Sigmoid colon (tissue), 7 donors: Measurements from ENCODE around the gene DARS1. TPM values are rescaled to one million over a fixed set of nuclear protein-coding genes. Genes with fewer than 3 reads are reported as not detected.
A peak's percentile ranks its signal among the peaks of the same experiment; 100 is the strongest.

Experiments used
- DNase-seq: peaks from one replicate; pipeline ENCODE4 v3.0.0-alpha.2; 2019
- H3K27ac ChIP-seq, 4 donors: fragments of 200-600 bp; sonication (generic); one replicate each; pipeline ENCODE4 v1.5.1; 2016 to 2019; ENCODE audit warnings: mild to moderate bottlenecking in 1 of 4
- H3K27me3 ChIP-seq, 3 donors: fragments of 200-600 bp; sonication (generic); one replicate each; pipeline ENCODE4 v1.5.1; 2019; ENCODE audit warnings: mild to moderate bottlenecking in 1 of 3
- H3K36me3 ChIP-seq, 4 donors: fragments of 200-600 bp; sonication (generic); one replicate each; pipeline ENCODE4 v1.5.1; 2016 to 2019
- H3K4me1 ChIP-seq, 4 donors: fragments of 200-600 bp; sonication (generic); one replicate each; pipeline ENCODE4 v1.5.1; 2017 to 2019
- H3K4me3 ChIP-seq, 4 donors: fragments of 200-600 bp; sonication (generic); one replicate each; pipeline ENCODE4 v1.5.1; 2017 to 2019; ENCODE audit warnings: mild to moderate bottlenecking in 2 of 4, moderate library complexity in 1 of 4
- H3K9me3 ChIP-seq, 4 donors: fragments of 200-600 bp in 3 of 4; sonication (generic) in 3 of 4; one replicate each; pipeline versions ENCODE4 v1.5.1 to v1.6.1; 2013 to 2019
- CTCF ChIP-seq, 4 experiments: fragments of 450-650 bp in 3 of 4; fragments of 200-600 bp in 1 of 4; IDR thresholded peaks; one replicate each; pipeline ENCODE4 v1.5.1; 2016 to 2019; ENCODE audit warnings: antibody characterized with exemption in 4 of 4, mild to moderate bottlenecking in 3 of 4, moderate library complexity in 2 of 4
- EP300 ChIP-seq, 4 donors: sonication (generic); formaldehyde crosslinking; IDR thresholded peaks; one replicate each; pipeline ENCODE4 v1.6.1; 2017; ENCODE audit warnings: antibody characterized with exemption in 4 of 4
- POLR2A ChIP-seq, 2 donors: fragments of 450-650 bp; IDR thresholded peaks; one replicate each; pipeline ENCODE4 v1.6.1; 2016; ENCODE audit warnings: antibody characterized with exemption in 2 of 2, mild to moderate bottlenecking in 2 of 2, moderate library complexity in 2 of 2
- POLR2AphosphoS5 ChIP-seq, 4 donors: sonication (generic); formaldehyde crosslinking; IDR thresholded peaks; one replicate each; pipeline ENCODE4 v1.6.1; 2017; ENCODE audit warnings: antibody characterized with exemption in 4 of 4
- WGBS, 2 donors: extraction: QIAGEN DNeasy Blood & Tissue Kit; methylation state at CpG; one replicate each; pipeline ENCODE4 v1.1.7; 2013; 5-methylcytosine and 5-hydroxymethylcytosine counted together
- intact Hi-C: fragments of 100-400 bp; cut with DNase I; formaldehyde crosslinking; loops from one replicate; pipeline ENCODE4 v1.15.1; 2023
- polyA plus RNA-seq, 3 donors: library from polyadenylated mRNA; stranded (reverse); fragments of 200-250 nt; gene quantifications; one replicate each; pipeline ENCODE4 v1.2.3, GENCODE V29; 2013
- total RNA-seq, 4 donors: library from RNA; depleted of rRNA; stranded (reverse); fragments of >200 nt; gene quantifications; one replicate each; pipeline ENCODE4 v1.1.0, GENCODE V29; 2016
- donor health status: healthy with polysubstance abuse.
- donor health status: Bipolar disorder and iron deficiency.
- donor health status: healthy.

The DARS1 gene
- total and polyA plus RNA-seq, 7 donors, result 31.4 to 95.6 (median 77.3) TPM

- 95 to 97% methylated on average over 4 of the region's 4 CpGs for whole genome bisulfite sequencing, 2 donors
- intact Hi-C loops, result no loop called here
- H3K36me3 ChIP-seq, result no peaks in the 10 kb centered on the region
- no peaks in the 10 kb centered on the region for H3K27me3 ChIP-seq
- H3K9me3 ChIP-seq, result no peaks in the 10 kb centered on the region
- no peak overlapping the region for H3K27ac ChIP-seq
- TF ChIP-seq POLR2A (IDR thresholded peaks at IDR 0.05) (no peak), EP300 (IDR thresholded peaks at IDR 0.05) (no peak), CTCF (IDR thresholded peaks at IDR 0.05) (no peak), POLR2AphosphoS5 (IDR thresholded peaks at IDR 0.05) (no peak)
- no peak for DNase-seq
- H3K4me3 ChIP-seq, result no peak overlapping the region
- H3K4me1 ChIP-seq, result peaks cover 0 to 9% (median 7%) of the 10 kb centered on the region in 4 donors
Observed at GRCh38 chr2:136021976-136022375, 36.5 kb upstream of the DARS1 start.

- H3K4me1 ChIP-seq, result peaks cover 0 to 9% (median 7%) of the 10 kb centered on the region in 4 donors
- no peak overlapping the region for H3K27ac ChIP-seq
- no peak overlapping the region for H3K4me3 ChIP-seq
- H3K36me3 ChIP-seq, result no peaks in the 10 kb centered on the region
- intact Hi-C loops, result no loop called here
- TF ChIP-seq POLR2A (IDR thresholded peaks at IDR 0.05) (no peak), POLR2AphosphoS5 (IDR thresholded peaks at IDR 0.05) (no peak), CTCF (IDR thresholded peaks at IDR 0.05) (no peak), EP300 (IDR thresholded peaks at IDR 0.05) (no peak)
- H3K27me3 ChIP-seq, result no peaks in the 10 kb centered on the region
- H3K9me3 ChIP-seq, result no peaks in the 10 kb centered on the region
- 80 to 81% methylated on average over 2 of the region's 2 CpGs for WGBS, 2 donors
- no peak for DNase-seq
Observed at GRCh38 chr2:136021406-136021805, 36.0 kb upstream of the DARS1 start.

GRCh38 chr2:136020831-136021230 is 35.4 kb upstream of the DARS1 start:
- TF ChIP-seq POLR2AphosphoS5 (IDR thresholded peaks at IDR 0.05) (no peak), EP300 (IDR thresholded peaks at IDR 0.05) (no peak), CTCF (IDR thresholded peaks at IDR 0.05) (no peak)
- intact Hi-C loops, result no loop called here
- no peaks in the 10 kb centered on the region for H3K36me3 ChIP-seq

GRCh38 chr2:136019825-136020224 is 34.4 kb upstream of the DARS1 start:
- Histone ChIP-seq H3K27ac (peak overlapping the region in 1 of 4 donors; percentile 57), H3K4me1 (peaks cover 0 to under 1% (median 0%) of the 10 kb centered on the region in 4 donors), H3K36me3 (no peaks in the 10 kb centered on the region), H3K4me3 (no peak overlapping the region), H3K9me3 (no peaks in the 10 kb centered on the region), H3K27me3 (no peaks in the 10 kb centered on the region)
- WGBS, 2 donors, result 80 to 81% methylated on average over 8 of the region's 8 CpGs
- intact Hi-C loops, result no loop called here
- TF ChIP-seq POLR2AphosphoS5 (IDR thresholded peaks at IDR 0.05) (peak in 1 of 4 donors; percentile 19), CTCF (IDR thresholded peaks at IDR 0.05) (no peak), EP300 (IDR thresholded peaks at IDR 0.05) (no peak), POLR2A (IDR thresholded peaks at IDR 0.05) (no peak)
- DNase-seq, result no peak

More at GRCh38 chr2:136020831-136021230, 35.4 kb upstream of the DARS1 start:
- no peak overlapping the region for H3K27ac ChIP-seq
- 90 to 92% methylated on average over 2 of the region's 2 CpGs for WGBS, 2 donors
- no peak for DNase-seq
- H3K27me3 ChIP-seq, result no peaks in the 10 kb centered on the region
- no peaks in the 10 kb centered on the region for H3K9me3 ChIP-seq
- no peak overlapping the region for H3K4me3 ChIP-seq
- H3K4me1 ChIP-seq, result peaks cover 0 to 8% (median 6%) of the 10 kb centered on the region in 4 donors

GRCh38 chr2:136019306-136019705 is 33.9 kb upstream of the DARS1 start:
- Histone ChIP-seq H3K4me3 (no peak overlapping the region), H3K27ac (peak overlapping the region in 1 of 4 donors; percentile 57), H3K9me3 (no peaks in the 10 kb centered on the region), H3K27me3 (no peaks in the 10 kb centered on the region), H3K4me1 (peaks cover 0 to 5% (median 3%) of the 10 kb centered on the region in 4 donors), H3K36me3 (no peaks in the 10 kb centered on the region)
- no peak for DNase-seq
- WGBS, 2 donors, result 66 to 88% methylated on average over 5 of the region's 5 CpGs
- intact Hi-C loops, result no loop called here
- no peak for TF ChIP-seq POLR2AphosphoS5 (IDR thresholded peaks at IDR 0.05)
- TF ChIP-seq EP300 (IDR thresholded peaks at IDR 0.05), result no peak
- TF ChIP-seq POLR2A (IDR thresholded peaks at IDR 0.05), result no peak
- no peak for TF ChIP-seq CTCF (IDR thresholded peaks at IDR 0.05)
